ENCODE measurements around the gene CDH5. TPM values are rescaled to one million over a fixed set of nuclear protein-coding genes. Genes with fewer than 3 reads are reported as not detected.

The CDH5 gene
- total RNA-seq, 120 experiments from 2014 or later, result 5.7 to 36.2 (median 14.9) TPM

Other genes with a start within 250 kb of the CDH5 start
- 10 to 100 TPM in 37 of 120 experiments, 1 to 10 TPM in 83; 2.0 to 14.4 (median 8.4) TPM for gene BEAN1, start 60.6 kb downstream of the CDH5 start, total RNA-seq
- gene TK2, start 183.4 kb downstream of the CDH5 start, total RNA-seq, result 10 to 100 TPM; 39.7 to 71.2 (median 51.5) TPM
- gene CKLF, start 185.9 kb downstream of the CDH5 start, total RNA-seq, result 10 to 100 TPM in 119 of 120 experiments, 1 to 10 TPM in 1; 9.9 to 33.4 (median 19.9) TPM
- 10 to 100 TPM in 61 of 120 experiments, 1 to 10 TPM in 59; 5.4 to 19.5 (median 10.1) TPM for gene CMTM1, start 199.7 kb downstream of the CDH5 start, total RNA-seq
- gene CMTM2, start 212.8 kb downstream of the CDH5 start, total RNA-seq, result 1 to 10 TPM in 52 of 120 experiments, under 1 TPM in 37, not detected in 31; 0.43 to 5.1 (median 1.1) TPM
- gene CMTM3, start 238.0 kb downstream of the CDH5 start, total RNA-seq, result 10 to 100 TPM in 26 of 120 experiments, 1 to 10 TPM in 94; 3.4 to 15.7 (median 7.1) TPM